GM18873 (cell line): ENCODE measurements around the gene MAIP1.
A peak's percentile ranks its signal among the peaks of the same experiment; 100 is the strongest.

Source experiments
- ATAC-seq: cut with Tn5 transposase; IDR thresholded peaks from one replicate; pipeline ENCODE4 v1.9.1; 2021; ENCODE audit warnings: mild to moderate bottlenecking, moderate library complexity, moderate number of reproducible peaks; ENCODE audit not compliant: unreplicated experiment, low FRiP score

The MAIP1 gene

GRCh38 chr2:199946196-199946595 is 9.2 kb upstream of the MAIP1 start:
- ATAC-seq = no peak

- ATAC-seq = no peak
These were observed 8.5 kb upstream of the MAIP1 start for GRCh38 chr2:199946836-199947235.

DNA sequence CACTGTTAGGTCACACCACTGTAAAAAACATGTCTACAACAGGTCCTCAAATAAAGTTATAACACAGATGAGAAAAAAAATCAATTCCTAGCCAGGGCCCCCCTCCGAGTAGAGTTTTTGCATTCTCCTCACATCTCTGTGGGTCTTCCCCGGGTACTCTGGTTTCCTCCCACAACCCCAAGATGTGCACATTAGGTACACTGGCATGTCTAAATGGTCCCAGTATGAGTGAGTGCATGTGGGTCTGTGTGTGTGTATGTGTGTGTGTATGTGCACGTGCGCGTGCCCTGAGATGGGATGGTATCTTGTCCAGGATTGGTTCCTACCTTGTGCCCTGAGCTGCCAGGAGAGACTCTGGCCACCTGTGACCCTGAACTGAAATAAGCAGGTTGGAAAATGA is 5.0 kb upstream of the MAIP1 start:
- no peak for ATAC-seq

DNA sequence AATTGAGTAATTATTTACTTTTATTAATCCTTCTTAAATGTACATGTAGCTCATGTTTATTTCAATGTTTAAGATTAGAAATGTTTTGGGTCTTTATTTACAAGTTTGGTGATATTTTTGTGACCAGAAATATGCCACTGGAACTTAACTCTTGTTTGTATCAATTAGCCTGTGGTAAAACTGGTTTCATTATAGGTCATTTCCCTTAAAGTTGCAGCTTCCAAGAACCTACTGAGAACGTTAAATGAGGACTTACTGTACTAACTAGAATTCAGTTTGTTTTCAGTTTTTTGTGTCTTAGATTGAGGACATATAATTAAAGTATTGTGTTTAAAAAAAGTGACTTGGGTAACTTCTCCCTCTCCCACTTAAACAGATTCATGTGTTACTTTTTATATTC is 4.4 kb upstream of the MAIP1 start:
- ATAC-seq = no peak

- peak; percentile 28 for ATAC-seq
These were observed 409 bp upstream of the MAIP1 start for GRCh38 chr2:199955007-199955338.

- ATAC-seq = no peak
These were observed 639 bp downstream of the MAIP1 start for GRCh38 chr2:199956062-199956380.

GRCh38 chr2:199958014-199958413 is 2.6 kb downstream of the MAIP1 start:
- ATAC-seq = no peak

DNA sequence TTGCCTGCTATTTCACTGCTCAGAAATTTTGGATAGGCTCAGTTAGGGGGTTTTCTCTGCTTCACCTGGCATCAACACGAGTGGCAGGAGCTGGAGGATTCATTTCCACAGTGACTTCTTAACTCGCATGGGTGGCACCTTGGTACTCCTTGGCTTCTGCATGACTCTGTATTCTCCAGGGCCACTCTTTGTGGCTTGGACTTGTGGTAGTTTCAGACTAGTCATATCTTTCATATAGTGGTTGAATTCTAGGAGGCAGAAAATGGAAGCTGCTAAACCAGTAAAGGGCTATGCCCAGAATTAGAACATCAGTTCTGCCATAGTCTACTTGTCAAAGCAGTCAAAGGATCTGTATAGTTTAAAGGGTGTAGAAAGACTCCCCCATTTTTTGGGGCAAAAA is 6.8 kb downstream of the MAIP1 start:
- peak; percentile 52 for ATAC-seq

GRCh38 chr2:199966405-199966804 is 11.0 kb downstream of the MAIP1 start:
- no peak for ATAC-seq

- no peak for ATAC-seq
These were observed 11.6 kb downstream of the MAIP1 start for GRCh38 chr2:199966976-199967375.

DNA sequence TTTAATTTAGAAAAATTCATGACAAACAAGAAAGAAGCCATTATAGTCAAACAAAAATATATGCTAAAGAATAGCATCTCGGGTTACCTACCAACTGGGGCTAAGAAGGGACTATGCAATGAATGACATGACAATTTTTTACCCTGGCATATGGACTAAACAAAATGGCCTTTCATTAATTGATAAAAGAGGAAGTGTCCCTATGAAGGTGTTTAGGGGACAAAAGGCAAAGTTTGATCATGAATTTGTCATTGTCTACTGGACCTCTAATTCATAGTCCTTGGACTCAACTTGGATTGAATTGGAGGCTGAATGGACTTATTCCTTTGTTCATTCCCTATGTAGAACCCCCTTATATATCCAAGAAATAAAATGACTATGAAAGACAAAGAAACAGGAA is 12.7 kb downstream of the MAIP1 start:
- ATAC-seq = no peak

DNA sequence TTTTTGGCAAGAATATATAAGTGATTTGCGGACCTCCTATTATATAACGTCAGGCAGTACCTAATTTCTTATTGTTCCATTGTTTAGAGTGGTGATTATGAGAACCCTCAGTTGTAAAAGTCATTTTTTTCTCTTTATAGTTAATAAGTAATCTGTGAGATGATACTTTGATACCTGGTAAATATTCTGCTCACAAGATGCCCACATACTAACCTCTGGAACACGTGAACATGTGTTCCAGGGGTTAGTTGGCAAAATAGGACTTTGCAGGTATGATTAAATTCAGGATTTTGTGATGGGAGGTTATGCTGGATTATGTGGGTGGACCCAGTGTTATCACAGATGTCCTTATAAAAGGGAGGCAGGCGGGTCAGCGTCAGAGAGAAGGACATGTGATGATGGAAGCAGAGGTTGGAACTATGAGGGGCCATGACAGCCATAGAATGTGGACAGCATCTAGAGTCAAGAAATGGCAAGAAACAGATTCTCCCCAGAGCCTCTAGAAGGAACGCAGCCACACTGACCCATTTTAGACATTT is 16.8 kb downstream of the MAIP1 start:
- ATAC-seq = no peak

DNA sequence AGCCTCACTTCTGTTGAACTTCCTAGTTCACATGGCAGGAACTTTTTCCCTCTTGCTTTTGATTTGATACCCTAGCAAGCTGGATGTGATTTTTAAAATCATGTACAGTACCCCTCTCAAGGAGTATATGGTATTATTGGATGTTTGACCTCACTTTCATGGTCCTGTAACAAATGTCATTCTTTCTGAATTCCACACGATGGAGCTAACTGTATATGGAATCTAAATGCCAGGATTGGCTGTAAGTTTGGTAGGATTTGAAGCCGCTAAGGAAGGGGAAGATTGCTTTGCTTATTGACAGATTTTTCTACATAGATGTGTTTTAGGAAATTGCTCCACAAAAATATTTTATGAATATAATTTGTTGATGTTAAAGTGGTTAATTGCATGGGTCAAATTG is 18.3 kb downstream of the MAIP1 start:
- no peak for ATAC-seq

DNA sequence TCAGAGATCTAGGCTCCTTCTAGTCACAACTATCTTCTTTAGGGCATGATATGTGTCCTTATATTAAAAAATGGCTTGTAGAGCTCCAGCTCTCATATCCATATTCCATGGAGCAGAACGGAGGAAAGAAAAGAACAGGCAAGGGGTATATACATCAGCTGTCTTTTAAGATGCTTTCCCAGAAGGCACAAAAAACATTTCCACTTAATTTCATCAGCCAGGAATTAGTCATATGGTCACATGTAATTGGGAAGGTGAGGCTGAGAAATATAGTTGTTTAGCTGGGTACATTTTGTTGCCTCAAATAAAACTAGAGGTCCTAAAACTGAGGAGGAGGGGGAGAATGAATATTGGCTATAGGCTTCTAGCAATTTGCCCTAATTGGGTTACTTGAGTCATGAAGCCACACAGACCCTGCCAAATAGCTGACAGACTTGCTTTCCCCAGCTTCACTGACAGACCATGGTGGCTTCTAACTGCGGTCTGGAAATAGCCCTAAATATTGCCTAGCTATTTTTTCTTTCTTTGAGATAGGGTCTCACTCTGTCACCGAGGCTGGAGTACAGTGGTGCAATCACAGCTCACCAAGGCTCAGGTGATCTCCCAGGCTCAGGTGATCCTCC is 20.0 kb downstream of the MAIP1 start:
- ATAC-seq = no peak

DNA sequence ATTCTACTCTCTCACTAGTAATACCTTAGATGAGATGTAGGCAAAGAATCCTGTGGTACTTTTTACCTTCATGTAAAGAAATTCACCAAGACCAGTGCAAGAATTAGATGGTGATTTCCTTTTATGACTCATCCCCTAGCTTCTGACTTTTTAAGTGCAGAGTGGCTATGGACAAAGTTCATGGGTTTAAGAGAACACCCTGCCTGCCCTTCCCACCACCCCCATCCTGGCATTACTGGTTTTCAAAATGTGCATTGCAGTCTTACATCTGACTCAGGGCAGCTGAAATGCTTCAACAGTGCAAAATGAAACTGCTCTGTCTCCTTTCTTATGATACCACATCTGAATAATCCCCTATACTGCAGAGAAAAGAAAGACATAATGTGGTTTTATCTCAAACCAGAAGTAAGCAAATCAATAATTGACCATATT is 22.6 kb downstream of the MAIP1 start:
- peak; percentile 84 for ATAC-seq

GRCh38 chr2:199979398-199979797 is 24.0 kb downstream of the MAIP1 start:
- no peak for ATAC-seq

GRCh38 chr2:199979832-199980628 is 24.6 kb downstream of the MAIP1 start:
- no peak for ATAC-seq

DNA sequence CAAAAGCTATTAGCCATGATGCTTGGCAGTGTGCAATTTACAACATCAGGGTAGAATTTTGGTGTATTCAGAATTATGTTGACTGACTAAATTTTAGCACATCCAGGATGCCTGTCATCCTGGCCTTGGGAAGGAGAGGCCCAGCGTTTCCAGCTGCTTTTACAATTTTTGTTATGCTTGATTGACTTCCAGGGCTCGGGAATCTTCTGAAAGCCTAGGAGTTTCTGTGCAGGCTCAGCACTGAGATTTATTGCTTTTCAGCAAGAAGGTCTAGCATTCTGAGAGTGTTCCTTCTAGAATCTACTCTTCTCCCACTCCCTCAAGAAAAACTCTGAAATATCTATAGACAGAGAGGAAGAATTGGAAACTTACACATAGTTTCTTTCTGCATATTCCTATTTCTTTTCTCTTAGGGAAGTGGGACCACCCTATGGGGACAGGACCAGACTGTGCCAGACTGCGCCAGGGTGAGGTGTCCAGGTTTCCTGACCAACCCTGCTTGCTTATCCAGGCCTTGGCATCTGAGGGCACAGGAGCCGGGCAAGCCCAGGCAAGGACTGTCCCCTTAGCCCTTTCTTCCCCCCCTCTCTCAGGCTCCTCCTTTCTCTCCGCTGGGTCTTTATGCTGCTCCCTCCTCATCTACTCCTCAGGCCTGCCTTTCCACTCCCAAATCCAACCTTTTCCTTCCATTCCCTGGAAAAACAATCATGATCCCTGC is 26.9 kb downstream of the MAIP1 start:
- no peak for ATAC-seq

GRCh38 chr2:199983534-199983933 is 28.2 kb downstream of the MAIP1 start:
- ATAC-seq = no peak

- ATAC-seq = no peak
These were observed 28.8 kb downstream of the MAIP1 start for GRCh38 chr2:199984159-199984558.

- ATAC-seq = no peak
These were observed 29.4 kb downstream of the MAIP1 start for GRCh38 chr2:199984755-199985154.
